HG02571 (cell line): ENCODE measurements around the gene TM2D3.

Source experiments
- ATAC-seq: cut with Tn5 transposase; IDR thresholded peaks from one replicate; pipeline ENCODE4 v1.9.1; 2021; ENCODE audit warnings: mild to moderate bottlenecking, moderate library complexity; ENCODE audit not compliant: unreplicated experiment

TM2D3 gene, protein sequence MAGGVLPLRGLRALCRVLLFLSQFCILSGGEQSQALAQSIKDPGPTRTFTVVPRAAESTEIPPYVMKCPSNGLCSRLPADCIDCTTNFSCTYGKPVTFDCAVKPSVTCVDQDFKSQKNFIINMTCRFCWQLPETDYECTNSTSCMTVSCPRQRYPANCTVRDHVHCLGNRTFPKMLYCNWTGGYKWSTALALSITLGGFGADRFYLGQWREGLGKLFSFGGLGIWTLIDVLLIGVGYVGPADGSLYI

DNA sequence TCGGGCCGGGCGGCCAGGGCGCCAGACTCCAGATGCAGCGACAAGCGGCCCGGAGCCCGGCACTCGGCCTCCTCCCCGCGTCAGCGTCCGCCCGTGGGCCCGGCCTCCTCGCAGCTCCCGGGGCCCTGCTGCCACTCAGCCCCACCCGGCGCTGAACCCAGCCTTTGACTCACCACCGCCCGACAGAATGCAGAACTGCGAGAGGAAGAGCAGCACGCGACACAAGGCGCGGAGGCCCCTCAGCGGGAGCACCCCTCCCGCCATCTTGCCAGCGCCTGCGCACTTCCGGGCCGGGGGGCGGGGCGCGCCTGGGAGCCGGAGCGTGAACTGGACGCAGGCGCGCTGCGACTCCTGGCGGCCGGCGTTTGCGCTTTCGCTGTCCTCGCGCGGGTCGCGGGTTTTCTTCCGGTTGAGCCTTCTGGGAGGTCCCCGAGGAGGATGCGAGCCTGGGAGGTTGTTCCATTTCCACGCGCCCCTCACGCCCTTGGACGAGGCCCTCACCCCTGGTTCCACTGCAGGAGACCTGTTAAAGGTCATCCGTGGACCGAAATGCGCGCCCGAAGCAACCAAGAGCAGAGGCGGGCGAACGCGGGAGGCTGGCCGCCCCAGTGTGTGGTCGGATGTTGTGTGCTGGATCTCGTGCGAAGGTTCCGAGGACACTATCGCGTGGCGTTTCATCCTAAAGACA lies at the start of gene TM2D3:
Gene TM2D3, minus strand, starts transcription at position 284 of the 688 bp plus-strand sequence. Its CDS starts 20 bp downstream, at position 264.
- peak; percentile 80 for ATAC-seq

DNA sequence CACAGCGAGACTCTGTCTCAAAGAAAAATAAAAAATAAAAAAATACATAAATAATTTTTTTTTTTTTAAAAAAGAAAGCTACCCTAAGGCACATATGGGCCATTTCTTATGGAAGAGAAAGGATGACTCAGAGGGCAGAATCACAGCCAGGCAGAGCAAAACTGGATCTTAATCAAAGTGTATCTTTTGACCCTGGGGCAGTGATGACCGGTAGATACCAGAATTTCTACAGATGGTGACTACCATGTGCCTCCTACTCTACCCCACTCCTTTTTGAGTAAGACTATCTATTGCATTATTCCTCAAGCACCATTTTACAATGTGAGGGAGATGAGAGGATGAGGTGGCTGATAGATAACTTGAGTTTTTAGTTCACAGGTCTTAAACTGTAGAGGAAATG lies 46.1 kb upstream of the TM2D3 start:
- ATAC-seq, result no peak

DNA sequence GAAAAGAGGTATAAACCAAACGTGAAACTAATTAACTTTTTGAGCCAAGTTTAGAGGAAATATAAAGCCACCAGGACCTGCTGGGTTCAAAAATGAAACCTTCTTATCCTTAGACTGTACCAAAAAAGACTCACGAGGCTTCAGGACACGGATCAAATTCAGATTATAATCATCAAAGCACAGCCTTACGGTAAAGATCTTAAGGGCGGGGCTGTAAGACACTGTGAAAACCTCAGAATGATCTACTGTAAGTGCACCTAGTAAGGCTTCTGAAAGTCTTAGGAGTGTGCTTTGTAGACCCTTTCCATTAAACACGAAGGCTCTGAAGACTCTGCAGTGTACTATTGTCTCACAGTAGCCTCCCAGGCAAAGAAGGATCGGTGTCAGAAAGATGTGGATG lies 45.3 kb upstream of the TM2D3 start:
- no peak for ATAC-seq

- no peak for ATAC-seq
Observed at GRCh38 chr15:101696829-101697228, 44.6 kb upstream of the TM2D3 start.

DNA sequence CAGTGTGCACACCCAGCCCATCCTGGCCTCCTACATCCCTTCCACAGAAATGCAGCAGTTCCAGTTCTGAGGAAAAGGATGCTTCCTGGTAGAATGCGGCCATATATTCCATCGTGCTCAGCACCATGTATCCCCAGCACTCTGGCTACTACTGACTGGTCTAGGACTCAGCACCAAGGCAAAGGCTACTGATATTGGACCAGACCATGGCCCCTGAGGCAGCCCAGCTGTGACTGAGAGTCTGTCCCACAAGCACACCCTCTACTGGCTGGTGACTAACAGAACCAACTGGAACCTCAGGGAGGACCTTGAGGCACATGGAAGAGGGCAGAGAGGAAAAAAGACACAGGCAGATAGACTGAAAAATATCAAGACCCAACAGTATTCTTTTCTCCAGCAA lies 42.1 kb upstream of the TM2D3 start:
- no peak for ATAC-seq

- ATAC-seq, result no peak
Observed at GRCh38 chr15:101692801-101693598, 40.8 kb upstream of the TM2D3 start.

GRCh38 chr15:101689901-101690300 lies 37.7 kb upstream of the TM2D3 start:
- no peak for ATAC-seq

DNA sequence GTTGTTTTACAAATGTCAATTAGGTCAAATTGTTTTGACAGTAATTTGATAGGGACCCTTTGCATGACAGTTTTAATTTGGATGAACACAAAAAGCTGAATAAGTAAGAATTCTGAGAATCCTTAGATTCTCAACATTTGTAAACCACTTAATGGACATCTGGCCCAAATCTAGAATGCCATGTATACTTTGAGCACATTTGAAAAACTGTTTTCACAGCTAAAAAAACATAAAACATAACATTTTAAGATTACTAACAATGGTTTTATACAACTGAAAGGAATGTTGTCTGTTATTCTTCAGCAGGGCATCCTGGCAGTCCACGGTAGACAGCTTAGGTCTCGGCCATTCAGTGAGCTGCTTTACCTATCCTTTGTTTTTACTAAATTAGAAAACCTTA lies 34.5 kb upstream of the TM2D3 start:
- no peak for ATAC-seq

DNA sequence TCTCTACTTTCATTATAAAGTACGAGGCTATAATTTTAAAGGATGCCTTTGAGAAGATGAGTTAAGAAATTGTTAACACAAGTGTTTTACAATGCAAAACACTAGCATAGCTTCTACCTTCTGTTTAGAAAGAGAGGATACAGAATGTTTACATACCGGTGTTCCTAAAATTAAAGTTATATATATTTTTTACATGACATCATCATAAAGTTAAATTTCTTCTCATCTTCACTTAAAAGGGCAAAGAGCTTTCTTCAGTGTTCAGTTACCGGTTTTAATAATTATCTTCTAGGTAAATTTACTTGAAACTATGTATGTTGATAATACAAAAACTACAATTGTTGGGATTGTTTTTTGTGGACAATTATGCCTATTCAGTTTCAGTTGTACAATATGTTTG lies 32.7 kb upstream of the TM2D3 start:
- no peak for ATAC-seq

DNA sequence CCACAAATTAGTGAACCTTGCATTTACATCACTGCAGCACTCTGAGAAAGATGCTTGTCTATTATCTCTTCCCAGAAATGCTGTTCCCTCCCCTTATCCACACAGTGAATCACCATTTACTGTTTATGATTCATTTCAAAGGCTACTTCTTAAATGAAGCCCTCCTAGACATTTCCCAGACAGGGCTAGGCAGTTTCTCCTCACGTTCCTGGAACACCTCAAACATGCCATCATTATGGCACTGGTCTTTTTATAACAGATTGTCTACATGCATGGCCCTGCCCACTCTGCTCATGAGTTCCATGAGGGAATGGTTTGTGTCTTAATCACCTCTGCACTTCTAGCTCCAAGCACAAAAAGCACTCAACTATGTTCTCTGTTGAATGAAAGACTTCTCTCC lies 32.2 kb upstream of the TM2D3 start:
- ATAC-seq, result no peak

DNA sequence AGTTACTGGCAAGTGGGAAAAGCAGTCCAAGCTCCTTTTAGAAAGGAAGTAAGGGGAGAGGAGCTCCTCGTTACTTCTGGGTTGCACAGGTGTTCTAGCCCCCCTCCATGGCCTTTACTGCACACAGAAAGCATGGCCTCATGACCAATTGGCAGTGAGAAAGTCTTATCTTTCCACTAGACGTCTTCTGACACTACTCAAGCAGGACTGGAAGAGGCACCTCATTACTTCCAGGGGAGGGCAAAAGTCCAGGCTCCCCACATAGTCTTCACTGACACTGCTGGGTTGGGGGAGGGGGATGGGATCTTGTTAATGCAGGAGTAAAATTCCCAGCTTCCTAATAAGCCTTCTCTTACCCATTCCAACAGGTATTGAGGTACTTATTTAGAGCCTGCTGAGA lies 27.6 kb upstream of the TM2D3 start:
- no peak for ATAC-seq

DNA sequence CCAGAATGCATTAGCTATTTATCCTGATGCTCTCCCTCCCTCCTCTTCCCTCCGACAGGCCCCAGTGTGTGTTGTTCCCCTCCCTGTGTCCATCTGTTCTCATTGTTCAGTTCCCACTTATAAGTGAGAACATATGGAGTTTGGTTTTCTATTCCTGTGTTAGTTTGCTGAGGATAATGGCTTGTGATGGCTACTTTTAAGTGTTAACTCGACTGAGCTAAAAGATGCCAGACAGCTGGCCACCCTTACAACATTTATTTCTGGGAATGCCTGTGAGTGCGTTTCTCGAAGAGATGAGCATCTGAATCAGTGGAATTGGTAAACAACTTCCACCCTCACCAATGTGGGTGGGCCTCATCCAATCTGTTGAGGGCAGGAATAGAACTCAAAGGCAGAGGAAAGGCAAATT lies 24.7 kb upstream of the TM2D3 start:
- ATAC-seq, result no peak

DNA sequence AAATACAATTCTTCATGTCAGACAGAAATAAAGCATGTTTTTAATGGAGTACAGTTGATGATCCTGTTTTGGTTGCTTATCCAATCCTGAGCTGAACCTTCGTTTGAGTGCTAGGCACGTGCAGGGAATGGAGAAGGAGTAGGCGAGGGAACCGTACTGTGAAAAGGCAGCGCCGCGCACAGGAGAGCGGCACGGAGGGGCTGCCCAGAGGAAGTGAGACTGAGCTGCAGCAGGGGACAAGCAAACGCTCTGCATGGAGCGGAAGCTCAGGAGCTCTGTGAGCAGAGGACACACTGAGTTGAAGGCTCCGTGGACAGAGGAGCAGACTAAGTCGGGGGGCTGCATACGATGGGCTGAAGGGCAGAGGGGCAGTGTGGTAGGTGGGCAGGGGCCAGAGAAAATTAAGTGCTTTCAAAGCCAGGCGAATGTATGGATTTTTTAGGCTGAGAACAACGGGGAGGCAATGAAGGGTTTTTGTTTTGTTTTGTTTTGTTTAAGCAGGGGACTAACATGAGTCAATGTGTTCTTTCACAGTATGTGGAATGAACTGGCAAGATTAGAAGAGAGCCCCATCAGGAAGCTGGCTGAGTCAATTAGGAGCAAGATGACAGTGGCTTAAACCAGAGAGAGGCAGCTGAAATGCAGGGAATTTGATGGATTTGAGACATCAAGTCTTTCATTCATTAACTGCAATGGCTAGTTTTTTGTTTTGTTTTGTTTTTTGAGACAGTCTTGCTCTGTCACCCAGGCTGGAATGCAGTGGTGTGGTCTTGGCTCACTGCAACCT lies 23.8 kb upstream of the TM2D3 start:
- peak; percentile 88 for ATAC-seq

DNA sequence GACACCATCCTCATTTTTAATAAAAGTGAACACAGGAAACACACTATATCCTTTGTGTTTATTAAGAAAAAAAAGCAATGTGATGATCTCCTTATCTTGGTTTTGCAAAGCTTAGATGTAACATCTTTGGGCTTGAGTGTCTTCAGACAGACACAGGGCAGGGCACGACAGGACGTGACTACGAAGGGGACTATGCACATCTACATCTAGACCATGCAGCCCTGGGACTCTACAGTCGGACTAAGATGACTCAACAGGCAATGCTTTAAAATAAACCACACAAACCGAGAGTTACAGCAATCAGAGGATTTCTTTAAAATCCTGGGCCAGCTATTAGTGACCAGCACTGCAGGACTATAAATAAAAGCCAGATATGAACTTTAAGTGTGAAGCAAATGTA lies 22.8 kb upstream of the TM2D3 start:
- no peak for ATAC-seq

DNA sequence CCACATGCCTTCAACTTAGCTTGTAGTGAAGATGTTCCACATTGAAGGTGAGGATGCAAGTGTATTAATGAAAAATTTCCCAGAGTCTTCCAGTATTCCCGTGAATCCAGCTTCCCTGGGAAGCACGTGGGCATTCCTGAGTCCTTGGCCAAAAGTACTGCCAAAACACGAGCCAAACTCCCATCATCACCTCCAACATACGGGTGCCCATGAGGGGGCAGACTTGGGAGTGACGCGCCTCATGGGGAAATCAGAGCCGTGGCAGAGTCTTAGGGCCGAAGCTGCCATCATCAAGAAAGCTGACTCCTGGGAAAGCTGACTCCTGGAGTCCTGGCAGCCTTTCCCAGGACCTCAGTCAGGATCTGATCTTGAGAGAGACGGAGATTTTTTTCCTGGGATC lies 20.1 kb upstream of the TM2D3 start:
- ATAC-seq, result no peak

GRCh38 chr15:101669744-101670143 lies 17.6 kb upstream of the TM2D3 start:
- ATAC-seq, result no peak

GRCh38 chr15:101667881-101668280 lies 15.7 kb upstream of the TM2D3 start:
- ATAC-seq, result no peak

DNA sequence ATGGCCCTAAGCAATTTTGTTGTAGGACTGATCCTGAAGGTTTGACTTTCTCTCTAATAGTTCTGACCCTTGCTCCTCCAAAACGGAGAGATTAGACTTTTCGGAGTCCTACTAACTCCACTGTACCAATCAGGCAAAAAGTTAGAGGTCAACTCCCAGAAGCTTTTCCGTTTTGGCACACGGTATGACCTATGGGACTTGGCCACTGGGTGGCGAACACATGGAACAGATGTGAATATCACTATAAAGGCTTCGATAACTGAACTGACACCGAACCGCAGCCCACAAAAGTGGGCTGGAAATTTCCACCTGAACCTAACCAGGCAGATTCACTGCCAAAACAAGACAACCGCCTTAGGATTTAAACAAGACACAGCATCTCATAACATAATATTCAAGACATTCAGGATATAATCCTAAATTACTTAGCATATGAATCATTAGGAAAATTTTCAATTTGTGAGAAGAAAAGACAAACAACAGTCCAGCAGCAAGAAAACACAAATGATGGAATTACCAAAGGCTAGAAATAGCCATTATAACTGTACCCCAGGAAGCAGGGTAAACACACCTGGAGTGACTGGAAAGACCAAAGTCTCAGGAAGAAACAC lies 12.2 kb upstream of the TM2D3 start:
- no peak for ATAC-seq

GRCh38 chr15:101662203-101662602 lies 10.0 kb upstream of the TM2D3 start:
- ATAC-seq, result no peak

GRCh38 chr15:101660005-101660404 lies 7.8 kb upstream of the TM2D3 start:
- no peak for ATAC-seq
